ENCODE data around the gene CNTNAP4.

DNA sequence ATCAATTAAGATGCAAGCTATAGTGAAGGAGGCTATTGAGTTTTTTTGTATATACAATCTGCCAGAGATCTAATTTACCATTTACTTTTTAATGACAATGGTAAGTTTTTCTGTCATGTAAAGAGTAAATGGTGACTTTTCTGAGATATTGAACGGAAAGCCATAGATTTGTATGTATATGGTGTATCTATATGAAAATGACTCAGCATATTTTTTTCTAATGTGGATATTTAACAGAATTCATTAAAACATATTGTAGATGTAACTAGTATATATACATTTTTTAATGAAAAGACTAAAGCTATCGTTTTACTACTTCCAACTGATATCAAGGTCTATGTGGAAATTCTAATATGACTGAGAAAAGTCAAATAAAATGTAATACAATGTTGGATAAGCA is 34.1 kb downstream of the CNTNAP4 start:
- TF ChIP-seq CTCF (IDR thresholded peaks at IDR 0.05; ENCODE audit: low read depth, low read length, poor library complexity, severe bottlenecking) (no peak), EZH2phosphoT487 (IDR thresholded peaks at IDR 0.05; ENCODE audit: borderline replicate concordance, low read length) (no peak)
